ENCODE data around the gene MEOX2. TPM values are rescaled to one million over a fixed set of nuclear protein-coding genes. Genes with fewer than 3 reads are reported as not detected.

The MEOX2 gene
- total RNA-seq, 1 donor, result not detected

GRCh38 chr7:15685358-15686294 lies 857 bp downstream of the MEOX2 start:
- no peaks in the 10 kb centered on the region for H3K4me1 ChIP-seq (ENCODE audit: insufficient read depth, low read length)
- H3K9me3 ChIP-seq (ENCODE audit: low read depth, low read length), result no peaks in the 10 kb centered on the region
- peaks cover 51% of the 10 kb centered on the region for H3K27me3 ChIP-seq (ENCODE audit: insufficient read depth, low read length)
- no peak overlapping the region for H3K4me3 ChIP-seq (ENCODE audit: low read length)

GRCh38 chr7:15684871-15685270 lies 1.6 kb downstream of the MEOX2 start:
- no peaks in the 10 kb centered on the region for H3K4me1 ChIP-seq (ENCODE audit: insufficient read depth, low read length)
- no peaks in the 10 kb centered on the region for H3K9me3 ChIP-seq (ENCODE audit: low read depth, low read length)
- H3K4me3 ChIP-seq (ENCODE audit: low read length), result no peak overlapping the region
- peaks cover 51% of the 10 kb centered on the region for H3K27me3 ChIP-seq (ENCODE audit: insufficient read depth, low read length)

GRCh38 chr7:15684111-15684800 lies 2.2 kb downstream of the MEOX2 start:
- Histone ChIP-seq H3K27me3 (ENCODE audit: insufficient read depth, low read length) (peaks cover 51% of the 10 kb centered on the region), H3K4me3 (ENCODE audit: low read length) (no peak overlapping the region), H3K4me1 (ENCODE audit: insufficient read depth, low read length) (no peaks in the 10 kb centered on the region), H3K9me3 (ENCODE audit: low read depth, low read length) (no peaks in the 10 kb centered on the region)

GRCh38 chr7:15682751-15683245 lies 3.7 kb downstream of the MEOX2 start:
- Histone ChIP-seq H3K27me3 (ENCODE audit: insufficient read depth, low read length) (peaks cover 38% of the 10 kb centered on the region), H3K4me1 (ENCODE audit: insufficient read depth, low read length) (no peaks in the 10 kb centered on the region), H3K9me3 (ENCODE audit: low read depth, low read length) (no peaks in the 10 kb centered on the region), H3K4me3 (ENCODE audit: low read length) (no peak overlapping the region)

- H3K4me3 ChIP-seq (ENCODE audit: low read length), result no peak overlapping the region
- no peaks in the 10 kb centered on the region for H3K9me3 ChIP-seq (ENCODE audit: low read depth, low read length)
- no peaks in the 10 kb centered on the region for H3K4me1 ChIP-seq (ENCODE audit: insufficient read depth, low read length)
- peaks cover 31% of the 10 kb centered on the region for H3K27me3 ChIP-seq (ENCODE audit: insufficient read depth, low read length)
Observed at GRCh38 chr7:15682111-15682510, 4.4 kb downstream of the MEOX2 start.

GRCh38 chr7:15681631-15682030 lies 4.9 kb downstream of the MEOX2 start:
- H3K27me3 ChIP-seq (ENCODE audit: insufficient read depth, low read length), result peaks cover 27% of the 10 kb centered on the region
- H3K9me3 ChIP-seq (ENCODE audit: low read depth, low read length), result no peaks in the 10 kb centered on the region
- H3K4me1 ChIP-seq (ENCODE audit: insufficient read depth, low read length), result no peaks in the 10 kb centered on the region
- H3K4me3 ChIP-seq (ENCODE audit: low read length), result no peak overlapping the region

GRCh38 chr7:15681186-15681585 lies 5.3 kb downstream of the MEOX2 start:
- no peak overlapping the region for H3K4me3 ChIP-seq (ENCODE audit: low read length)
- no peaks in the 10 kb centered on the region for H3K9me3 ChIP-seq (ENCODE audit: low read depth, low read length)
- peaks cover 22% of the 10 kb centered on the region for H3K27me3 ChIP-seq (ENCODE audit: insufficient read depth, low read length)
- H3K4me1 ChIP-seq (ENCODE audit: insufficient read depth, low read length), result no peaks in the 10 kb centered on the region

- no peak overlapping the region for H3K4me3 ChIP-seq (ENCODE audit: low read length)
- H3K9me3 ChIP-seq (ENCODE audit: low read depth, low read length), result no peaks in the 10 kb centered on the region
- H3K27me3 ChIP-seq (ENCODE audit: insufficient read depth, low read length), result peaks cover 15% of the 10 kb centered on the region
- no peaks in the 10 kb centered on the region for H3K4me1 ChIP-seq (ENCODE audit: insufficient read depth, low read length)
Observed at GRCh38 chr7:15680446-15680845, 6.0 kb downstream of the MEOX2 start.

GRCh38 chr7:15679306-15679705 lies 7.2 kb downstream of the MEOX2 start:
- Histone ChIP-seq H3K9me3 (ENCODE audit: low read depth, low read length) (no peaks in the 10 kb centered on the region), H3K4me3 (ENCODE audit: low read length) (no peak overlapping the region), H3K27me3 (ENCODE audit: insufficient read depth, low read length) (peaks cover 4% of the 10 kb centered on the region), H3K4me1 (ENCODE audit: insufficient read depth, low read length) (no peaks in the 10 kb centered on the region)

GRCh38 chr7:15678653-15679052 lies 7.8 kb downstream of the MEOX2 start:
- Histone ChIP-seq H3K9me3 (ENCODE audit: low read depth, low read length) (no peaks in the 10 kb centered on the region), H3K4me3 (ENCODE audit: low read length) (no peak overlapping the region), H3K27me3 (ENCODE audit: insufficient read depth, low read length) (no peaks in the 10 kb centered on the region), H3K4me1 (ENCODE audit: insufficient read depth, low read length) (no peaks in the 10 kb centered on the region)

GRCh38 chr7:15675379-15675778 lies 11.1 kb downstream of the MEOX2 start:
- Histone ChIP-seq H3K9me3 (ENCODE audit: low read depth, low read length) (no peaks in the 10 kb centered on the region), H3K4me3 (ENCODE audit: low read length) (no peak overlapping the region), H3K27me3 (ENCODE audit: insufficient read depth, low read length) (no peaks in the 10 kb centered on the region), H3K4me1 (ENCODE audit: insufficient read depth, low read length) (no peaks in the 10 kb centered on the region)

GRCh38 chr7:15674586-15674985 lies 11.9 kb downstream of the MEOX2 start:
- H3K4me1 ChIP-seq (ENCODE audit: insufficient read depth, low read length), result no peaks in the 10 kb centered on the region
- no peak overlapping the region for H3K4me3 ChIP-seq (ENCODE audit: low read length)
- no peaks in the 10 kb centered on the region for H3K9me3 ChIP-seq (ENCODE audit: low read depth, low read length)
- no peaks in the 10 kb centered on the region for H3K27me3 ChIP-seq (ENCODE audit: insufficient read depth, low read length)

GRCh38 chr7:15669443-15670090 lies 16.9 kb downstream of the MEOX2 start:
- no peaks in the 10 kb centered on the region for H3K4me1 ChIP-seq (ENCODE audit: insufficient read depth, low read length)
- no peaks in the 10 kb centered on the region for H3K9me3 ChIP-seq (ENCODE audit: low read depth, low read length)
- no peaks in the 10 kb centered on the region for H3K27me3 ChIP-seq (ENCODE audit: insufficient read depth, low read length)
- H3K4me3 ChIP-seq (ENCODE audit: low read length), result no peak overlapping the region

GRCh38 chr7:15667991-15668390 lies 18.5 kb downstream of the MEOX2 start:
- no peak overlapping the region for H3K4me3 ChIP-seq (ENCODE audit: low read length)
- H3K27me3 ChIP-seq (ENCODE audit: insufficient read depth, low read length), result no peaks in the 10 kb centered on the region
- no peaks in the 10 kb centered on the region for H3K4me1 ChIP-seq (ENCODE audit: insufficient read depth, low read length)

GRCh38 chr7:15662451-15662850 lies 24.0 kb downstream of the MEOX2 start:
- no peaks in the 10 kb centered on the region for H3K27me3 ChIP-seq (ENCODE audit: insufficient read depth, low read length)
- no peaks in the 10 kb centered on the region for H3K9me3 ChIP-seq (ENCODE audit: low read depth, low read length)
- H3K4me3 ChIP-seq (ENCODE audit: low read length), result no peak overlapping the region

More at GRCh38 chr7:15667991-15668390, 18.5 kb downstream of the MEOX2 start:
- no peaks in the 10 kb centered on the region for H3K9me3 ChIP-seq (ENCODE audit: low read depth, low read length)

More at GRCh38 chr7:15662451-15662850, 24.0 kb downstream of the MEOX2 start:
- H3K4me1 ChIP-seq (ENCODE audit: insufficient read depth, low read length), result no peaks in the 10 kb centered on the region

Measured in mononuclear cell (primary cell).